DMS53 treated with DMSO at 0.1 percent for 48 hours (cell line): ENCODE measurements around the gene TSKU.
A peak's percentile ranks its signal among the peaks of the same experiment; 100 is the strongest.

Experiments
- DNase-seq: peaks from one replicate; lab custom pipeline; 2025; ENCODE audit not compliant: unreplicated experiment; lab: John Stamatoyannopoulos, UW

TSKU gene

GRCh38 chr11:76783294-76783895, at the start of gene TSKU:
Gene TSKU, plus strand, starts transcription at chr11:76783356. Its CDS starts 12,261 bp downstream, at chr11:76795617.
- DNase-seq, result peak; percentile 61

GRCh38 chr11:76733906-76734305, 49.2 kb upstream of the TSKU start:
- peak; percentile 91 for DNase-seq

- DNase-seq, result no peak
Observed at GRCh38 chr11:76734456-76735420, 48.4 kb upstream of the TSKU start.

GRCh38 chr11:76735841-76736240, 47.3 kb upstream of the TSKU start:
- no peak for DNase-seq

GRCh38 chr11:76736266-76736665, 46.9 kb upstream of the TSKU start:
- no peak for DNase-seq

GRCh38 chr11:76736773-76737495, 46.2 kb upstream of the TSKU start:
- DNase-seq, result no peak

GRCh38 chr11:76738618-76739240, 44.4 kb upstream of the TSKU start:
- no peak for DNase-seq

GRCh38 chr11:76739798-76740197, 43.4 kb upstream of the TSKU start:
- no peak for DNase-seq

GRCh38 chr11:76740772-76741171, 42.4 kb upstream of the TSKU start:
- no peak for DNase-seq

- no peak for DNase-seq
Observed at GRCh38 chr11:76742902-76743301, 40.3 kb upstream of the TSKU start.

- DNase-seq, result no peak
Observed at GRCh38 chr11:76744186-76745043, 38.7 kb upstream of the TSKU start.

- no peak for DNase-seq
Observed at GRCh38 chr11:76745044-76745376, 38.1 kb upstream of the TSKU start.

- no peak for DNase-seq
Observed at GRCh38 chr11:76745561-76746207, 37.5 kb upstream of the TSKU start.

- no peak for DNase-seq
Observed at GRCh38 chr11:76747153-76747914, 35.8 kb upstream of the TSKU start.

GRCh38 chr11:76747915-76748860, 35.0 kb upstream of the TSKU start:
- no peak for DNase-seq

- DNase-seq, result no peak
Observed at GRCh38 chr11:76748948-76749347, 34.2 kb upstream of the TSKU start.

- no peak for DNase-seq
Observed at GRCh38 chr11:76750067-76750466, 33.1 kb upstream of the TSKU start.

GRCh38 chr11:76750746-76751145, 32.4 kb upstream of the TSKU start:
- no peak for DNase-seq
